ENCODE data around the gene SDK2. TPM values are rescaled to one million over a fixed set of nuclear protein-coding genes. Genes with fewer than 3 reads are reported as not detected.

SDK2 gene
- total and polyA plus RNA-seq, 2 experiments from 2014 or later: 0.74 to 5.1 TPM

GRCh38 chr17:73410586-73411312 lies 233.5 kb downstream of the SDK2 start:
- peaks cover 15% of the 10 kb centered on the region for H3K36me3 Mint-ChIP-seq (ENCODE audit: low read depth)
- Histone ChIP-seq H4K20me1 (replicated peaks; ENCODE audit: insufficient read depth) (no peaks in the 10 kb centered on the region; the same call in 1 of the 2 replicates), H2AFZ (no peak overlapping the region), H3K27me3 (ENCODE audit: insufficient read depth) (no peaks in the 10 kb centered on the region), H3K27ac (ENCODE audit: low read depth) (no peak overlapping the region), H3K4me1 (ENCODE audit: insufficient read depth) (no peaks in the 10 kb centered on the region), H3K36me3 (ENCODE audit: insufficient read depth) (no peaks in the 10 kb centered on the region), H3K79me2 (replicated peaks; ENCODE audit: insufficient read depth) (no peaks in the 10 kb centered on the region), H3K9me2 (ENCODE audit: insufficient read depth) (no peaks in the 10 kb centered on the region), H3F3A (replicated peaks; ENCODE audit: low read depth) (no peaks in the 10 kb centered on the region), H3K4me3 (no peak overlapping the region), H3K4me2 (no peak overlapping the region)
- H3K27ac Mint-ChIP-seq: no peak overlapping the region
- ATAC-seq: no peak
- TF ChIP-seq, protein P1, sequence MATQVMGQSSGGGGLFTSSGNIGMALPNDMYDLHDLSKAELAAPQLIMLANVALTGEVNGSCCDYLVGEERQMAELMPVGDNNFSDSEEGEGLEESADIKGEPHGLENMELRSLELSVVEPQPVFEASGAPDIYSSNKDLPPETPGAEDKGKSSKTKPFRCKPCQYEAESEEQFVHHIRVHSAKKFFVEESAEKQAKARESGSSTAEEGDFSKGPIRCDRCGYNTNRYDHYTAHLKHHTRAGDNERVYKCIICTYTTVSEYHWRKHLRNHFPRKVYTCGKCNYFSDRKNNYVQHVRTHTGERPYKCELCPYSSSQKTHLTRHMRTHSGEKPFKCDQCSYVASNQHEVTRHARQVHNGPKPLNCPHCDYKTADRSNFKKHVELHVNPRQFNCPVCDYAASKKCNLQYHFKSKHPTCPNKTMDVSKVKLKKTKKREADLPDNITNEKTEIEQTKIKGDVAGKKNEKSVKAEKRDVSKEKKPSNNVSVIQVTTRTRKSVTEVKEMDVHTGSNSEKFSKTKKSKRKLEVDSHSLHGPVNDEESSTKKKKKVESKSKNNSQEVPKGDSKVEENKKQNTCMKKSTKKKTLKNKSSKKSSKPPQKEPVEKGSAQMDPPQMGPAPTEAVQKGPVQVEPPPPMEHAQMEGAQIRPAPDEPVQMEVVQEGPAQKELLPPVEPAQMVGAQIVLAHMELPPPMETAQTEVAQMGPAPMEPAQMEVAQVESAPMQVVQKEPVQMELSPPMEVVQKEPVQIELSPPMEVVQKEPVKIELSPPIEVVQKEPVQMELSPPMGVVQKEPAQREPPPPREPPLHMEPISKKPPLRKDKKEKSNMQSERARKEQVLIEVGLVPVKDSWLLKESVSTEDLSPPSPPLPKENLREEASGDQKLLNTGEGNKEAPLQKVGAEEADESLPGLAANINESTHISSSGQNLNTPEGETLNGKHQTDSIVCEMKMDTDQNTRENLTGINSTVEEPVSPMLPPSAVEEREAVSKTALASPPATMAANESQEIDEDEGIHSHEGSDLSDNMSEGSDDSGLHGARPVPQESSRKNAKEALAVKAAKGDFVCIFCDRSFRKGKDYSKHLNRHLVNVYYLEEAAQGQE (IDR thresholded peaks at IDR 0.05; ENCODE audit: unreplicated experiment): no peak
- TF ChIP-seq ZNF114 (CRISPR knock-in tag; IDR thresholded peaks at IDR 0.05): no peak
- no peak for DNase-seq (ENCODE audit: low spot score)
- H3K4me1 Mint-ChIP-seq: no peaks in the 10 kb centered on the region
- peaks cover 17% of the 10 kb centered on the region; the same call in 2 of the 3 replicates for H3K9me3 Mint-ChIP-seq
- no peak overlapping the region for H3K4me3 Mint-ChIP-seq
- H3K27me3 Mint-ChIP-seq (ENCODE audit: insufficient read depth, low read depth, poor library complexity): peaks cover 18% of the 10 kb centered on the region

GRCh38 chr17:73404246-73404645 lies 240.0 kb downstream of the SDK2 start:
- Histone ChIP-seq H4K20me1 (replicated peaks; ENCODE audit: insufficient read depth) (no peaks in the 10 kb centered on the region; the same call in 1 of the 2 replicates), H3F3A (replicated peaks; ENCODE audit: low read depth) (no peaks in the 10 kb centered on the region), H3K79me2 (replicated peaks; ENCODE audit: insufficient read depth) (no peaks in the 10 kb centered on the region), H3K27me3 (ENCODE audit: insufficient read depth) (no peaks in the 10 kb centered on the region), H3K27ac (ENCODE audit: low read depth) (no peak overlapping the region), H3K36me3 (ENCODE audit: insufficient read depth) (no peaks in the 10 kb centered on the region), H3K4me1 (ENCODE audit: insufficient read depth) (no peaks in the 10 kb centered on the region), H3K9me2 (ENCODE audit: insufficient read depth) (no peaks in the 10 kb centered on the region), H2AFZ (no peak overlapping the region), H3K4me3 (no peak overlapping the region), H3K4me2 (no peak overlapping the region)
- H3K9me3 Mint-ChIP-seq: no peaks in the 10 kb centered on the region
- H3K4me1 Mint-ChIP-seq: no peaks in the 10 kb centered on the region
- no peaks in the 10 kb centered on the region for H3K36me3 Mint-ChIP-seq (ENCODE audit: low read depth)
- TF ChIP-seq ZNF114 (CRISPR knock-in tag; IDR thresholded peaks at IDR 0.05) (no peak), POLR2AphosphoS5 (IDR thresholded peaks at IDR 0.05; ENCODE audit: low read depth) (no peak), STAT1 (IDR thresholded peaks at IDR 0.05; ENCODE audit: unreplicated experiment) (no peak), ZNF331 (CRISPR knock-in tag; IDR thresholded peaks at IDR 0.05; ENCODE audit: low read depth) (no peak), EZH2phosphoT487 (IDR thresholded peaks at IDR 0.05; ENCODE audit: unreplicated experiment) (no peak)
- TF ChIP-seq, protein P1 (IDR thresholded peaks at IDR 0.05; ENCODE audit: unreplicated experiment): no peak
- peaks cover 4% of the 10 kb centered on the region for H3K27me3 Mint-ChIP-seq (ENCODE audit: insufficient read depth, low read depth, poor library complexity)
- ATAC-seq (no peak), DNase-seq (ENCODE audit: low spot score) (no peak)
- no peak overlapping the region for H3K27ac Mint-ChIP-seq
- H3K4me3 Mint-ChIP-seq: no peak overlapping the region
